Activated CD4-positive, alpha-beta T cell treated with anti-CD3 and anti-CD28 coated beads, Interleukin-2, Interleukin-4, amounts not matched to agents 100 ng/mL and 50 ng/mL, durations not matched to agents 16 hours and 8 hours (primary cell): Measurements from ENCODE around the gene ACTA1.
"Not testable (repeated sequence)": the region's sequence is repeated elsewhere in the genome, so short reads cannot be mapped to it uniquely, and the experiment has no call there.

ENCODE experiments used
- DNase-seq: peaks from one replicate; pipeline ENCODE4 v3.0.0-alpha.2; 2020; ENCODE audit warnings: low spot score

Gene ACTA1

GRCh38 chr1:229434005-229434640 lies at the start of gene ACTA1:
Gene ACTA1, minus strand, starts transcription at chr1:229434094. Its CDS starts 979 bp downstream, at chr1:229433115.
- no peak for DNase-seq

- no peak for DNase-seq
Observed at GRCh38 chr1:229482511-229482910, 48.6 kb upstream of the ACTA1 start.

GRCh38 chr1:229480495-229480894 lies 46.6 kb upstream of the ACTA1 start:
- DNase-seq, result no peak

DNA sequence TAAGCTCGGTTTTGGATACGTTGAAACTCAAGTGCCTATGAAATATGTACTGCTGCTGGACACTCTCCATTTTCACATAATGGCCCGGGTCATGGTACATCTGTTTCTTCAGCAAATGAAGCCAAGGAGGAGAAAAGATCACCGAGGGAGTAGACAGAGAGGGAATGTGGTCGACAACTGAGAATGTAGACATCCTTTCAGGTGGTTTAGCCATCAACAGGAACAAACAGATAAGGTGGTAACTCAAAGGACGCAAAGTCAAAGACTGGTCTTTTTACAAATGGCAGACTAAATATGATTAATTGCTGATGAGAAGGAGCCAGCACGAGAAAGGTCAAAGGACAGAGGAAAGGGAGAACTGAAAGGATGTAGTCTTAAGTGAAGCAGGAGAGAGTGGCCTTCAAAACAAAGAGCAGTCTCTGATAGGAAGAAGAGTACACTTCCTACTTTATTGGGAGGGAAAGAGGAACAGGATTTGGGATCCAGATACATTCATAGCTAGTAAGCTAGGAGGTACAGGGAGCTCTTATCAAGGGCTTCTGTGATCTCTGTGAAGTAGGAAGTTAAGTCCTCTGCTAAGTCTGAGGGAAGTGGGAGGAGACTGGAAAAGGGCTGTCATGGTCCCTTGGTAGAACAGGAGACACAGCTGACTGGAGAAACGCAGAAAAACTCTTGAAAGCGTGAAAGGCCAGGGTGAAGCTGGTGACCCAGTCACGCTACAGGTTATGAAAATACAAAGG lies 45.9 kb upstream of the ACTA1 start:
- no peak for DNase-seq

DNA sequence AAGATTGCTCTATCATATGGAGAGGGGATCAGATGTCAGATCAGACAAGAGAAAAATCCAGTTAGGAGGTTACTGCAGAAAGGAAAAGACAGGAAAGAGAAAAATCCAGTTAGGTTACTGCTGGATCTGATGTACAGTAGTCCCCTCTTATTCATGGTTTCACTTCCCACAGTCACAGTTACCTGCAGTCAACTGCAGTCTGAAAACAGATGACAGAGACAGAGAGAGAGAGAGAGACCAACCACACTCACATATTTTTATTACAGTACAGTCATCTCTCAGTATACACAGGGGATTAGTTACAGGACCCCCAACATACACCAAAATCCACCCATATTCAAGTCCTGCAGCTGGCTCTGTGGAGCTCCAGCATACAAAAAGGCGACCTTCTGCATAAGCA lies 45.0 kb upstream of the ACTA1 start:
- no peak for DNase-seq

DNA sequence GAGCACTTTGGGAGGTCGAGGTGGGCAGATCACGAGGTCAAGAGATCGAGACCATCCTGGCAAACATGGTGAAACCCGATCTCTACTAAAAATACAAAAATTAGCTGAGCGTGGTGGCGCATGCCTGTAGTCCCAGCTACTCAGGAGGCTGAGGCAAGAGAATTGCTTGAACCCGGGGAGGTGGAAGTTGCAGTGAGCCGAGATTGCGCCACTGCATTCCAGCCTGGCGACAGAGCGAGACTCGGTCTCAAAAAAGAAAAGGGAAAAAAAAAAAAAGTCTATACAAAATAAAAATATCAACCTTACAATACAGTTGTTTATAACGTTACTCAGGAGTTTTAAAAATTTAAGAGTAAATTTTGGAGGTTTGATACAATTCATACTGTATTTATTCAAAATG lies 42.0 kb upstream of the ACTA1 start:
- not testable (repeated sequence) for DNase-seq

DNA sequence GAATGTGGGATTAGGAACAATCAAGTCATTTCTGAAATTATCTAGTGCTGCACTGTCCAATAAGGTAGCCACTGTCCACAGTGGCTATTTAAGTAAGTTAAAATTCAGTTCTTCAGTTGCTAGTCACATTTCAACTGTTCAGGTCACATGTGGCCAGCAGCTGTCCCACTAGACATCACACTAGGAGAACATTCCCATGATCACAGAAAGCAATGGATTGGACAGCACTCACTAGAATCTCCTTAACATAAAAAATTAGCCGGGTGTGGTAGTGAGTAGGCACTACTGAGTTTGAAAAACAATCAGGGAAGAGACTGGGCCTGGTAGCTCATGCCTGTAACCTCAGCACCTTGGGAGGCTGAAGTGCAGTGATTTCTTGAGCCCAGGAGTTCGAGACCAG lies 40.6 kb upstream of the ACTA1 start:
- no peak for DNase-seq

DNA sequence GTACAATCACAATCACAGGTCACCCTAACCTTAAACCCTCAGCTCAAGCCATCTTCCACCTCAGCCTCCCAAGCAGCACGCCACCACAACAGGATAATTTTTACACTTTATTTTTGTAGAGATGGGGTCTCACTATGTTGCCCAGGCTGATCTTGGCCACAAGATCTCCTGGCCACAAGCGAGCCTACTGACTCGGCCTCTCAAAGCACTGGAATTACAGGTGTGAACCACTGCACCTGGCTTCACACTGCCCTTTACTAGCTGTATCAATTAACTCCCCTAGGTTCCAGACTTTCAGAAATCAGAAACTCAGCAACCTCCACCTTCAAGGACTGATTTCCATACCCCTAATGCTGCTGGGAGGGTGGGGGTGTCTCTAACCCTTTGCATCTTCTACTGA lies 37.3 kb upstream of the ACTA1 start:
- DNase-seq, result no peak

DNA sequence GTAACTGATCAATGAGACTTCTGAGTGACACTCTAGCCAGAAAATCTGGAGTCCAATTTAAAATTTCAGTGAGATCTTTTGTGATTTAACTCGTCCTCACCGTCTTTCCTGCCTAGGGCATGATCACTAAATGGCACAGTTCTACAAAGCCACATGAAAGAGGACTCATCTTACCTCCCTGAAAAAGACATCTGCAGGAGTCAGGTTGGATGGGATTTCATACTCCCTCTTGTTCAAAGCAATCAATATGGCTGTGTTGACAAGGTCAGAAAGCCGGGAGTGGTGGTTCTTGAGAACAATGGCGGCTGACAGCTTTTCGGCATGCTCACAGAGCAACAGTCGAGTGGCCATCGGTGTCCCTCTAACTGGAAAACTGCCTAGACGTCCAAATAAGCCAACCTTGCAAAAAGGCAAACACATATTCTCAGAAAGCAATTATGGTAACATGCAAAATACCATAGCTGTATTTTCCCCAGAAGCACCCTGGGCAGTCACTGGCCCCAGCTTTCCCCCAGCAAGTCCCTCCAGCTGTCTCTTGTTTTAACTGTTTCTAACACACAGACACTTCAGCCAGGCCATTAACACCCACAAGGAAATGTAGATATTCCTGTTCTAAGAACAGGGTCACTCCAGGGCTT lies 36.6 kb upstream of the ACTA1 start:
- no peak for DNase-seq

- DNase-seq, result no peak
Observed at GRCh38 chr1:229466887-229467286, 33.0 kb upstream of the ACTA1 start.

- DNase-seq, result no peak
Observed at GRCh38 chr1:229464672-229465071, 30.8 kb upstream of the ACTA1 start.

- DNase-seq, result no peak
Observed at GRCh38 chr1:229461032-229461668, 27.3 kb upstream of the ACTA1 start.

DNA sequence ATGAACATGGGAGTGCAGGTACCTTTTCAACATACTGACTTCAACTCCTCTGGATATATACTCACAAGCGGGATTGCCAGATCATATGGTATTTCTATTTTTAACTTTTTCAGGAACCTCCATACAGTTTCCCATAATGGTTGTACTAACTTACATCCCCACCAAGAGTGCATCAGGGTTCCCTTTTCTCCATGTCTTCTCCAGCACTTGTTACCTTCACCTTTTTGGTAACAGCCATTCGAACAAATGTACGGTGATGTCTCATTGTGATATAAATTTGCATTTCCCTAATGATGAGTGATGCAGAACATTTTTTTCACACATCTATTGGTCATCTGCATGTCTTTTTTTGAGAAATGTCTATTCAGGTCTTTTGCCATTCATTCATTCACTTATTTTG lies 25.9 kb upstream of the ACTA1 start:
- DNase-seq, result no peak

GRCh38 chr1:229457436-229457835 lies 23.5 kb upstream of the ACTA1 start:
- no peak for DNase-seq

DNA sequence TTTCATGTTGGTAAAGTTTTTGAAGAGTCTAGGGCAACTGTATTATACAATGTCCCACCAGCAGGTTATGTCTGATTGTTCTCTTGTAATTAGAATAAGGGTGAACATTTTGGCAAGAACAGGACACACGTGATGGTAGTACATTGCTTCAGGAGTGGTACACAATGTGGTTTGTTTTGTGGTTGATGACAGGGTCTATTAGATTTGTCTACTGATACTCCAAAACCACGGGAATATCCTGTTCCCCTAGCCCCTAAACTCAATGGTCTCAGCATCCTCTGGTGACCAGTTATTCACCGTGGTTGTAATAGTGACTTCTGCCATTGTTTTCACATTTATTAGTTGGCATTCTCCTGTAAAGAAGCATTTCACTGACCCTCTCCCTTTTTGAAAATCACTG lies 22.1 kb upstream of the ACTA1 start:
- no peak for DNase-seq

- DNase-seq, result no peak
Observed at GRCh38 chr1:229454056-229454455, 20.2 kb upstream of the ACTA1 start.

GRCh38 chr1:229452956-229453801 lies 19.3 kb upstream of the ACTA1 start:
- DNase-seq, result no peak

GRCh38 chr1:229448845-229449244 lies 15.0 kb upstream of the ACTA1 start:
- DNase-seq, result no peak

GRCh38 chr1:229448354-229448753 lies 14.5 kb upstream of the ACTA1 start:
- no peak for DNase-seq

GRCh38 chr1:229447809-229448252 lies 13.9 kb upstream of the ACTA1 start:
- no peak for DNase-seq

DNA sequence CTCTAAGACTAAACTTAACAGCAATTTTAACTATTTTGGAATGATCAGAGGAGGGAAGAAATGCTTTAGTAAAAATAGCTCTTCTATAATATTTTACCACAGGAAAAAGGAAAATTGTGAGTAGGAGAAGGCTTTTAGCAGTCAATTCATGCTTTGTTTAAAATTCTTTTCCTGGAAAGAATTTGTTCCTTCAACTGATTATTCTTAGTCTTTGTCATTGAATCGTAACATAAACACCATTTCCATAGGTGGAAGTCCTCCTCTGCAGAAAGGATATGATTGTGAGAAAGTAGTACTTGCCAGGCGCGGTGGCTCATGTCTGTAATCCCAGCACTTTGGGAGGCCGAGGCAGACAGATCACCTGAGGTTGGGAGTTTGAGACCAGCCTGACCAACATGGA lies 11.9 kb upstream of the ACTA1 start:
- DNase-seq, result no peak
